Urothelium cell line (cell line): ENCODE data around the gene CCDC197.

Source experiments
- DNase-seq: peaks from one replicate; pipeline ENCODE4 v3.0.0; 2011; ENCODE audit warnings: low spot score, mixed read lengths
- FAIRE-seq: peaks from 2 replicates; lab custom pipeline; 2011; peaks lifted over from hg19 to GRCh38; lab: Jason Lieb, UNC

The CCDC197 gene

GRCh38 chr14:93998871-93999403, 1.8 kb downstream of the CCDC197 start:
- DNase-seq (no peak), FAIRE-seq (no peak)

DNA sequence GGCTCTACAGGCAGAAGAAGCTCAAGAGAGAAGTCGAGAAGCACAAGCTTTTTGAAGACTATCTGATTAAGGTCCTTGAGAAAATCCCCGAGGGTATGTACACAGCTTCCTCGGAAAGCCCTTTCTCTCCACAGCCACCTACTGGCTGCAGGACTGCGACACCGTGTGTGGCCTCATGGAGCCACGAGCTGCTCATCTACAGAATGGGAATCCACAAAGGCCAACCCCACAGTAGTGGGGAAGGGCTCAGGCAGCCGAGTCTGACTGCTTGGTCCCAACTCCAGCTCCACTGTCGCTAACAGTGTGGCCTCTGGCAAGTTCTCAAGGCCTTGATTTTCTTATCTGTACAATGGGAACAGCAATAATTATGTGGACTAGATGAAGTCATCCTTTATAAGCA, 2.5 kb downstream of the CCDC197 start:
- DNase-seq (no peak), FAIRE-seq (no peak)

GRCh38 chr14:94000267-94000666, 3.2 kb downstream of the CCDC197 start:
- FAIRE-seq (no peak), DNase-seq (no peak)

DNA sequence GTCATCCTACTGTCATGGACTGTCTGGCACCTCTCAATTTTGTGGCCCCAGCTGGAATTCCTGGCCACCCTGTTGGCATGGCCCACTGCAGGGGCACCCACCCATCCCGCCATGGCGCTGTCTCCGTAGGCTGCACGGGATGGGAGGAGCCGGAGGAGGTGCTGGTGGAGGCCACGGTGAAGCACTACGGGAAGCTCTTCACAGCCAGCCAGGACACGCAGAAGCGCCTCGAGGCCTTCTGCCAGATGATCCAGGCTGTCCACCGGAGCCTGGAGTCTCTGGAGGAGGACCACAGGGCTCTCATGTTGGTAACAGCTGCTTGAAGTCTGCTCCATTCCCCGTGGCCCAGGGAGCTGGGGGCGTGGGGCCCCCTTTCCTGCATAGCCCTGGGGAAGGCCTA, 3.9 kb downstream of the CCDC197 start:
- DNase-seq: no peak

DNA sequence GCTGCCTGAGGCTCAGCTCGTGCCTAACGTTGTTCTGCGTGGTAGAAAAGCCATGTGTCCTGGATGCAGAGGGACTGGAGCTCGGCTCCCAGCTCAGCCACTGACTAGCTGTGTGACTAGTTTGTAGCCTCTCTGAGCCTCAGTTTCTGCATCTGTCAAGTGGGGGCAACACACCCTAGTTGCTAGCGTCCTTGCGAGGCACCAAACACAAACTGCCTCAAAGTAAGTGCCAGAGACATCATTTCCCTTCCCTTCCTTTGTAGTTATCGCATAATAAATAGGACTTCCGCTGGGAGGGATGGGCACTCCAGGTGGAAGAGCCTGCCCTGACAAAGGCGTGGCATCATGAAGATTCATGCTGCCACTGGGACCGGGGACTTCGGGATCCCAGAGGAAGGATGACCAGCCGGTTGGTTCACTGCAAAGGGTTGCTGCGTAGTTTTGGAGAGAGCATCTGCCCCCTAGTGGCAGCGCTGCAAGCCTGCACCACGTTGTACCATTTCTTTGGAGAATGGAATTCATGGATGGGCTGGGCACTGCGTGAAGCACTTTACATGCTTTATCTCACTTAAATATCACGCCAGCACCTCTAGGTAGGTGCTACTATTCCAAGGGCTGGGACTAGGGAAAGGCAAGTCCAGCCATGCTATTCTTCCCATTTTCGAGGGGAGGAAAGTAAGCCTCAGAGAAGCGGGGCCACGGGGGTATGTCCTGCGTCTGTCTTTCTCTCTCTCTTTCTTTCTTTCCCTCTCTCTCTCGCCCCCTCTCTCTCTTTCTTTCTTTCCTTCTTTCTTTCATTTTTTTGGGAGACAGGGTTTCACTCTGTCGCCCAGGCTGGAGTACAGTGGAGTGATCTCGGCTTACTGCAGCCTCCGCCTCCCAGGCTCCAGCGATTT, 4.6 kb downstream of the CCDC197 start:
- FAIRE-seq (no peak), DNase-seq (peak; percentile 64)

More for the DNA sequence above, 3.9 kb downstream of the CCDC197 start:
- no peak for FAIRE-seq

- DNase-seq (no peak), FAIRE-seq (no peak)
Measured at GRCh38 chr14:94003397-94003796, 6.3 kb downstream of the CCDC197 start.

DNA sequence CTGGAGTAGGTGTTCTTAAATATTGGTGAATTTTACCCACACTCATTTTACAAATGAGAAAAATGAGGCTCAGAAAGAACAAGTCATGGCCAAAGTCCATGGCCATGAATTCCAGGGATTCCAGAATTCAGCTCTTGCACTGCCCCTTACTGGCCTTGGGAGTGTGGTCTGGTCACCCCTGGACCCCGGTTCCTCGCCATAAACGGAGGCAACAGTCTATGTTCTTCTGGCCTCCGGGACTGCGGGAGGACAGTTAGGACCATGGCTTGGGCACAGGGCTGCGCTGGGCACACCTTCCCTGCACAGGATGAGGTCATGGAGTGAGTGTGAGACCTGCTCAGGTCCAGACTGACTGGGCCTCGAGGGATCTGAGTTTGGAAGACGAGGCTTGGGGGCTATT, 6.9 kb downstream of the CCDC197 start:
- FAIRE-seq (no peak), DNase-seq (no peak)

- no peak for DNase-seq
- FAIRE-seq: no peak
Measured at GRCh38 chr14:94005324-94006073, 8.4 kb downstream of the CCDC197 start.

- FAIRE-seq (no peak), DNase-seq (no peak)
Measured at GRCh38 chr14:94008234-94008633, 11.1 kb downstream of the CCDC197 start.

DNA sequence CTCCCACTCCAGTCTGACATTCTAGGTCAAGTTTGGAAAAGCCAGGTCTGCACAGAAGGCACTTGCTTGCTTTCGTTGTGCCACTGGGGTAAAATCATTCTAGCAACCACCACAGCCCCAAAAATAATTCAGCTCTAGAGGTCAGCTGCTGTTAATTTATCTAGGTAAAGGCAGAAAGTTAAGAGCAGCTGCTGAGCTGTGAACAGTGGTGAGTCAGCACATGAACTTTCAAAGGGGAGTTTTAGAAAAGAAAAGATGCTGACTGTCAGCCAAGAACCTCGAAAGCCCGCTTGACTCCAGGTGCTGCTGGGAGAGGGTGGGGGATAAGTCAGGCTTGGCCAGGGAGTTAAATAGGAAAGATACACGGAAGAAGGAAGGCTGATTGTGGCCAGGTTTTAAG, 12.7 kb downstream of the CCDC197 start:
- FAIRE-seq: no peak

GRCh38 chr14:94010625-94011024, 13.5 kb downstream of the CCDC197 start:
- FAIRE-seq (no peak), DNase-seq (no peak)

More for the DNA sequence above, 12.7 kb downstream of the CCDC197 start:
- peak; percentile 74 for DNase-seq

DNA sequence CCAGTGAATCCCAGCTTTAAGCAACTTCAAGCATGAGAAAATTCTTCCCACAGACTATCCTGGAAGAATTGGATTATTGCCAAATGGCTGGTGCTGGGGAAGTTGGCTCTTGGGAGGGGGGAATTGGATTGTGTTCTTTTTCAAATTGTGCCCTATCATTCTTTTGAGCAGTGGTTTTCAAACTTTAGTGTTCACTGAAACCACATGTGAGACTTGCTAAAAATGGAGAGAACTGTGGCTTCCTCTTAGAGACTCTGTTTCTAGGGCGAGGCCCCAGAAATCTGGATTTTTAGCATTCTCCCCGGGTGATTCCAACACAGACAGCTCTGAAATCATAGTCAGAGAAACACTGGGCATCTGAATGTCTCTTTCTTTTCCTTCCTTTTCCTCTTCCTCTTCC, 14.7 kb downstream of the CCDC197 start:
- no peak for FAIRE-seq
- no peak for DNase-seq

GRCh38 chr14:94014382-94014781, 17.3 kb downstream of the CCDC197 start:
- FAIRE-seq (no peak), DNase-seq (no peak)

GRCh38 chr14:94015223-94015622, 18.1 kb downstream of the CCDC197 start:
- no peak for FAIRE-seq
- DNase-seq: no peak

DNA sequence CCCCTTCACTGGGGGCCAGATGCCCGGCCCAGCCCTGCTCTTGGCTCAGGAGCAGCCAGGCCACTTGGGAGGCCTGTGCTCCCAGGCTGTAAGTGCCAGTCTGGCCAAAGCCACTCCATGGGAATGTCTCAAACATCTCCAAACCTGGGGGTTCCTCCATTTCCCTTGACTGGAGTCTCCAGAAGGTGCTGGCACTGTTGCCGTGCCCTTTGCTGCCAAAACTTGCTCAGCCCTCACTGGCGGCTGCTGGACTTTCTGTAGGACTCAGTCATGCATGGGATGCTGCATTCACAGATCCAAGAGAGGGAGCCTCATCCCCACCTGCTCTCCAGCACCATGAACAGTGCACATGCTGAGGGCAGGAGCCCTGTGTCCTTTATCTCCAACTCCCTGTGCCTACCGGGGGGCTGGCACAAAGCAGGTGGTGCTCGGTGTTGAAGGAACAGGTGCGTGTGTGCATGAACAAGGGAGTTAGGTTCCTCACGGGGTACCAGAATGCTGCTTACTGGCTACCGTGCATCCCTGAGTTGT, 19.4 kb downstream of the CCDC197 start:
- FAIRE-seq (no peak), DNase-seq (no peak)

GRCh38 chr14:94018308-94018707, 21.2 kb downstream of the CCDC197 start:
- no peak for FAIRE-seq

GRCh38 chr14:94019329-94019728, 22.2 kb downstream of the CCDC197 start:
- DNase-seq: no peak
- no peak for FAIRE-seq

More at GRCh38 chr14:94018308-94018707, 21.2 kb downstream of the CCDC197 start:
- DNase-seq: no peak

DNA sequence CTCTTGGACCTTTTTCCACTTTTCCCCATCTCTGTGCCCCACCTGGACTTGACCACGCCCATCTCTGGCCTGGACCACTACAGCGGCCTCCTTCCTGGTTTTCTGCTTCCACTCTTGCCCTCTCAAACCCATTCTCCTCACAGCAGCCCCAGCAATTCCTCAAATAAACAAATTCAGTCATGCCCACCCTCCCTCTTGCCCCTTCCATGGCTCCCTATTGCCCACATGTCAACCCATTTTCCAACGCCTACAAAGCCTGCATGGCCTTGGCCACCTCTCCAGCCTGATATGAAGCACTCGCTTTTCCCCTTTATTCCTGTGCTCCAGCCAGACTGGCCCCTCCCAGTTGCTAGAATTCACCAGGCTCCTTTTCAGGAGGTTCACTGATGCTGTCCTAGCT, 23.2 kb downstream of the CCDC197 start:
- DNase-seq: no peak

GRCh38 chr14:94021001-94021400, 23.9 kb downstream of the CCDC197 start:
- DNase-seq: no peak
- no peak for FAIRE-seq

More for the DNA sequence above, 23.2 kb downstream of the CCDC197 start:
- FAIRE-seq: no peak

DNA sequence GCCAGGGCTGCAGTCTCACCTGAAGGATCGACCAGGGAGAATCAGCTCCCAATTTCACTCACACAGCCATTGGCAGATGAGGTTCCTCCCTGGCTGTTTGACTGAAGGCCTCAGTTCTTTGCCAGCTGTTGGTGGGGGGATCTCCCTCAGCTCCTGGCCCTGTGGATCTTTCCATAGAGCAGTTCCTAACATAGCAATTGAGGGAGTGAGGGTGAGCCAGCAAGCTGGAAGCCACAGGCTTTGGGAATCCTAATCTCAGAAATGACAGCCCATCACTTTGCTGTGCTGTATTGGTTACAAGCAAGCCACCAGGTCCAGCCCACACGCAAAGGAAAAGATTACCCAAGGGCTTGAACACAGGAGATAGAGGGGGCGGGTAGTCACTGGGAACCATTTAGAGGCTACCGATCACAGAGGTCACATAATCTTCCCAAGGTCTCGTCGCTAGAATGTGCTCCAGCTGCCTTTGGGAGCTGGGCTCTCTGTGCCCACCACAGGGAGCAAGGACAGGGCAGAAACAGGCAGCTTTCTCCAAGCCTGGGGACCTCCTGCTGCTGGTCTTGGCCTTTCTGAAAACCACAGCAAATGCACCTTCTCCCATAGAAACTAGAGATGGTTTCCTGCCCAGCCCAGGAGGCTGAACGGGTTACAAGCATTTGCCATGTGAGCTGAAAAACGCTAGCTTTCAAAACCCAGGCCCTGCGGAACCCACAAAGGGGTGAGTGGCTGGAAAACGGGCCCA, 24.5 kb downstream of the CCDC197 start:
- no peak for DNase-seq

More for the DNA sequence above, 24.5 kb downstream of the CCDC197 start:
- no peak for FAIRE-seq
